OCI-LY1 (cell line): ENCODE results near the gene CPVL.

Experiments used
- H2AFZ ChIP-seq: fragments of 200-600 bp; sonication (generic), shearing (Covaris generic); 2 replicates; pipeline ENCODE4 v1.6.0; 2014; ENCODE audit warnings: antibody characterized with exemption, mild to moderate bottlenecking, low read length
- H3F3A ChIP-seq: fragments of 200-600 bp; sonication (generic), shearing (Covaris generic); 2 replicates; pipeline ENCODE4 v1.6.0; 2014; ENCODE audit warnings: mild to moderate bottlenecking, antibody characterized with exemption, low read length, moderate library complexity; ENCODE audit not compliant: insufficient read depth
- H3K27ac ChIP-seq: fragments of 200-600 bp; sonication (generic); 2 replicates; pipeline ENCODE4 v1.5.1; 2014; ENCODE audit warnings: low read length, mixed run types, mild to moderate bottlenecking, low read depth; ENCODE audit not compliant: poor library complexity, severe bottlenecking
- H3K27me3 ChIP-seq: fragments of 200-600 bp; sonication (generic); 2 replicates; pipeline ENCODE4 v1.6.0; 2014; ENCODE audit warnings: antibody characterized with exemption, mild to moderate bottlenecking, low read length, moderate library complexity; ENCODE audit not compliant: insufficient read depth
- H3K36me3 ChIP-seq: fragments of 200-600 bp; sonication (generic); 2 replicates; pipeline ENCODE4 v1.6.1; 2014; ENCODE audit warnings: mild to moderate bottlenecking, antibody characterized with exemption, low read length, moderate library complexity, mixed read lengths; ENCODE audit not compliant: insufficient read depth
- H3K4me1 ChIP-seq: fragments of 200-600 bp; sonication (generic); 2 replicates; pipeline ENCODE4 v1.5.1; 2014; ENCODE audit warnings: mild to moderate bottlenecking, low read length, moderate library complexity; ENCODE audit not compliant: insufficient read depth, severe bottlenecking
- H3K4me2 ChIP-seq: fragments of 200-600 bp; sonication (generic), shearing (Covaris generic); 2 replicates; pipeline ENCODE4 v1.6.1; 2014; ENCODE audit warnings: low read length
- H3K4me3 ChIP-seq: fragments of 200-600 bp; sonication (generic); 2 replicates; pipeline ENCODE4 v1.5.1; 2014; ENCODE audit warnings: low read length, low read depth, mild to moderate bottlenecking, mixed read lengths; ENCODE audit not compliant: poor library complexity, severe bottlenecking
- H3K79me2 ChIP-seq: fragments of 200-600 bp; shearing (Covaris generic); 2 replicates; pipeline ENCODE4 v1.6.1; 2016; ENCODE audit warnings: mixed run types, low read length, mixed read lengths; ENCODE audit not compliant: insufficient read depth
- H3K9ac ChIP-seq: fragments of 200-600 bp; sonication (generic), shearing (Covaris generic); 2 replicates; pipeline ENCODE4 v1.6.1; 2014; ENCODE audit warnings: mild to moderate bottlenecking, low read length, mixed read lengths
- H3K9me2 ChIP-seq: fragments of 200-600 bp; sonication (generic), shearing (Covaris generic); 2 replicates; pipeline ENCODE4 v1.6.1; 2014; ENCODE audit warnings: low read depth, mild to moderate bottlenecking, low read length, mixed read lengths
- H3K9me3 ChIP-seq: fragments of 200-600 bp; shearing (Covaris generic); 2 replicates; pipeline ENCODE4 v1.6.1; 2014; ENCODE audit warnings: low read length, mixed read lengths
- H4K20me1 ChIP-seq: fragments of 200-600 bp; sonication (generic), shearing (Covaris generic); 2 replicates; pipeline ENCODE4 v1.6.0; 2016; ENCODE audit warnings: mild to moderate bottlenecking, low read length; ENCODE audit not compliant: insufficient read depth
- EZH2 ChIP-seq: fragments of 200-600 bp; sonication (generic), shearing (Covaris generic); IDR thresholded peaks from 2 replicates; pipeline ENCODE4 v1.8.0; 2017; ENCODE audit warnings: borderline replicate concordance, mixed run types, mild to moderate bottlenecking, antibody characterized with exemption, low read length, moderate library complexity, mixed read lengths
- TF ChIP-seq, protein P1 (sequence below): fragments of 200-600 bp; sonication (generic), shearing (Covaris generic); IDR thresholded peaks from 2 replicates; pipeline ENCODE4 v1.5.1; 2017; ENCODE audit warnings: mild to moderate bottlenecking, antibody characterized with exemption, low read length, moderate library complexity, mixed read lengths

CPVL gene

DNA sequence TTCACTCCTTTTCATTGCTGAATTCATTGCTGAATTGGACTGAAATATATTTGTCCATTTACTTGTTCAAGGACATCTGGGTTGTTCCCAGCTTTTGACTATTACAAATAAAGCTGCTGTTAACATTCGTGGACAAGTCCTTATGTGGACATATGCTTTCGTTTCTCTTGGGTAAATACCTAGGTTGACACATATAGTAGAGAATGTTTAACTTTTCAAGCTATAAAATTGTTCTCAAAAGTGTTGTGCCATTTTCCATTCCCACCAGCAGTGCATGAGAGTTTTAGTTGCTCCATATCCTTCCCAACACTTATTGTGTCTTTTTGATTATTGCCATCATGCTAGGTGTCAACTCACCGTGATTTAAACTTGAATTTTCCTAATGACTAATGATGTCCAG, 17.5 kb upstream of the CPVL start:
- no peak for TF ChIP-seq EZH2
- TF ChIP-seq, protein P1, sequence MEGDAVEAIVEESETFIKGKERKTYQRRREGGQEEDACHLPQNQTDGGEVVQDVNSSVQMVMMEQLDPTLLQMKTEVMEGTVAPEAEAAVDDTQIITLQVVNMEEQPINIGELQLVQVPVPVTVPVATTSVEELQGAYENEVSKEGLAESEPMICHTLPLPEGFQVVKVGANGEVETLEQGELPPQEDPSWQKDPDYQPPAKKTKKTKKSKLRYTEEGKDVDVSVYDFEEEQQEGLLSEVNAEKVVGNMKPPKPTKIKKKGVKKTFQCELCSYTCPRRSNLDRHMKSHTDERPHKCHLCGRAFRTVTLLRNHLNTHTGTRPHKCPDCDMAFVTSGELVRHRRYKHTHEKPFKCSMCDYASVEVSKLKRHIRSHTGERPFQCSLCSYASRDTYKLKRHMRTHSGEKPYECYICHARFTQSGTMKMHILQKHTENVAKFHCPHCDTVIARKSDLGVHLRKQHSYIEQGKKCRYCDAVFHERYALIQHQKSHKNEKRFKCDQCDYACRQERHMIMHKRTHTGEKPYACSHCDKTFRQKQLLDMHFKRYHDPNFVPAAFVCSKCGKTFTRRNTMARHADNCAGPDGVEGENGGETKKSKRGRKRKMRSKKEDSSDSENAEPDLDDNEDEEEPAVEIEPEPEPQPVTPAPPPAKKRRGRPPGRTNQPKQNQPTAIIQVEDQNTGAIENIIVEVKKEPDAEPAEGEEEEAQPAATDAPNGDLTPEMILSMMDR = no peak
- Histone ChIP-seq H3K4me3 (no peak overlapping the region), H2AFZ (no peak overlapping the region), H3K4me1 (no peaks in the 10 kb centered on the region), H3K4me2 (no peak overlapping the region), H3F3A (no peaks in the 10 kb centered on the region), H3K9me3 (peaks cover 11% of the 10 kb centered on the region), H3K9ac (no peak overlapping the region), H4K20me1 (no peaks in the 10 kb centered on the region), H3K79me2 (no peaks in the 10 kb centered on the region), H3K36me3 (no peaks in the 10 kb centered on the region), H3K27ac (no peak overlapping the region), H3K27me3 (no peaks in the 10 kb centered on the region), H3K9me2 (no peaks in the 10 kb centered on the region)

DNA sequence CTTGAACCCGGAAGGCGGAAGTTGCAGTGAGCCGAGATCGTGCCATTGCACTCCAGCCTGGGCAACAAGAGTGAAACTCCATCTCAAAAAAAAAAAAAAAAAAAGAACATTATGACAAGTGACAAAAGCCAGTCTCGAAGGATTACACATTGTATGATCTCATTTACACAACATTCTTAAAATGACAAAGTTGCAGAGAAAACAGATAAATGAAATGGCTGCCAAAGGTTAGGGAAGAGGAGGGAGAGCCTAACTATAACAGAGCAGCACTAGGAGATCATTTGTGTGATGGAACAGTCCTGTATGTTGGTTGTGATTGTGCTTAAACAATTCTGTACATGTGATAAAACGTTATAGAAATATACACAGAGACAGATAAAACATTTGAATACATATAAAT, 16.2 kb upstream of the CPVL start:
- H3F3A ChIP-seq = no peaks in the 10 kb centered on the region
- no peak overlapping the region for H3K27ac ChIP-seq
- no peaks in the 10 kb centered on the region for H3K79me2 ChIP-seq
- no peak overlapping the region for H3K9ac ChIP-seq
- TF ChIP-seq, protein P1 = no peak
- no peak for TF ChIP-seq EZH2
- H3K9me3 ChIP-seq = peaks cover 9% of the 10 kb centered on the region
- H4K20me1 ChIP-seq = no peaks in the 10 kb centered on the region
- H3K4me1 ChIP-seq = no peaks in the 10 kb centered on the region
- H3K9me2 ChIP-seq = no peaks in the 10 kb centered on the region
- no peak overlapping the region for H2AFZ ChIP-seq
- no peak overlapping the region for H3K4me2 ChIP-seq
- no peaks in the 10 kb centered on the region for H3K27me3 ChIP-seq
- H3K4me3 ChIP-seq = no peak overlapping the region
- H3K36me3 ChIP-seq = no peaks in the 10 kb centered on the region

DNA sequence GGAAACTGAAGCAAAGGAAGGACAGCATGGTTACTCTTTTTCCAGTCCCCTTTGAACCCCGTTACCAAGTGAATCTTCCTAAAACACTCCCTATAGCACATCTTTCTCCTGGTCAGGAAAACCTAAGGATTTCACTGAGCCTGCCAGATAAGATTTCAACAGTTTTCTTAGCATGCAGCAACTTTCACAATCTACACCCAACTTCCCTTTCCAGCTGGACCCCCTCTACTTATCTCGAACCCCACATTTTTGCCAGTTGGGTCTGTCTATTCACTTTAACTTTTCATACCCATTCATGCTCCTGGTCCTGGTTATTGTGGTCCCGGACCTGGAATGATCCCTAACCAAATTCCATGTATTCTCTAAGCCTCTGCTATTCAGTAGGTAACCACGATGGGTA, 14.9 kb upstream of the CPVL start:
- Histone ChIP-seq H3K9ac (no peak overlapping the region), H3K36me3 (no peaks in the 10 kb centered on the region), H3K4me3 (no peak overlapping the region), H3F3A (no peaks in the 10 kb centered on the region), H3K27me3 (no peaks in the 10 kb centered on the region), H2AFZ (no peak overlapping the region), H4K20me1 (no peaks in the 10 kb centered on the region), H3K4me1 (no peaks in the 10 kb centered on the region), H3K27ac (no peak overlapping the region), H3K9me3 (peaks cover 8% of the 10 kb centered on the region), H3K4me2 (no peak overlapping the region), H3K9me2 (no peaks in the 10 kb centered on the region), H3K79me2 (no peaks in the 10 kb centered on the region)
- TF ChIP-seq EZH2 = no peak
- TF ChIP-seq, protein P1 = no peak
